Small intestine (tissue), 7 donors: ENCODE data around the gene ZBTB49. TPM values are rescaled to one million over a fixed set of nuclear protein-coding genes. Genes with fewer than 3 reads are reported as not detected.
"Not testable (repeated sequence)": the region's sequence is repeated elsewhere in the genome, so short reads cannot be mapped to it uniquely, and the experiment has no call there.

Experiments used
- DNase-seq, 2 donors: peaks; one replicate each; pipeline versions ENCODE4 v3.0.0 to v3.0.0-alpha.2; 2013
- FAIRE-seq: peaks from 2 replicates; lab custom pipeline; 2012; peaks lifted over from hg19 to GRCh38; lab: Jason Lieb, UNC
- H3K27ac ChIP-seq, 3 donors: one replicate each; pipeline ENCODE4 v1.5.1; 2013; ENCODE audit warnings: low read length in 2 of 3, mild to moderate bottlenecking in 2 of 3, control low read depth in 1 of 3, inconsistent platforms in 1 of 3, low read depth in 1 of 3, moderate library complexity in 1 of 3
- H3K27me3 ChIP-seq, 3 donors: one replicate each; pipeline ENCODE4 v1.6.1; 2013; ENCODE audit warnings: low read length in 3 of 3, inconsistent platforms in 1 of 3; ENCODE audit not compliant: control insufficient read depth in 3 of 3, insufficient read depth in 3 of 3
- H3K36me3 ChIP-seq, 3 donors: one replicate each; pipeline ENCODE4 v1.6.1; 2013; ENCODE audit warnings: low read length in 3 of 3, inconsistent platforms in 1 of 3, low read depth in 1 of 3, mild to moderate bottlenecking in 1 of 3, moderate library complexity in 1 of 3; ENCODE audit not compliant: control insufficient read depth in 3 of 3, insufficient read depth in 2 of 3
- H3K4me1 ChIP-seq, 3 donors: one replicate each; pipeline ENCODE4 v1.6.1; 2013; ENCODE audit warnings: low read length in 2 of 3, inconsistent platforms in 1 of 3, low read depth in 1 of 3, mild to moderate bottlenecking in 1 of 3, moderate library complexity in 1 of 3; ENCODE audit not compliant: control insufficient read depth in 3 of 3, insufficient read depth in 2 of 3
- H3K4me3 ChIP-seq, 3 donors: one replicate each; pipeline ENCODE4 v1.5.1; 2013; ENCODE audit warnings: low read length in 3 of 3, control low read depth in 1 of 3, inconsistent platforms in 1 of 3, low read depth in 1 of 3, mild to moderate bottlenecking in 1 of 3, moderate library complexity in 1 of 3
- H3K9me3 ChIP-seq, 2 donors: one replicate each; pipeline ENCODE4 v1.6.1; 2013; ENCODE audit warnings: low read depth in 1 of 2, low read length in 1 of 2; ENCODE audit not compliant: control insufficient read depth in 2 of 2, insufficient read depth in 1 of 2
- WGBS, 3 donors: extraction: QIAGEN DNeasy Blood & Tissue Kit; methylation state at CpG; one replicate each; pipeline ENCODE4 v1.1.7; 2013; 5-methylcytosine and 5-hydroxymethylcytosine counted together
- polyA plus RNA-seq, 4 donors: library from polyadenylated mRNA; stranded (reverse) in 3 of 4; unstranded in 1 of 4; fragments of 200-250 nt in 3 of 4; fragments of 120-200 nt in 1 of 4; gene quantifications; one replicate each; pipeline versions ENCODE4 v1.2.1 to v1.2.3, GENCODE V29; 2013
- donor health status: healthy with polysubstance abuse.
- donor health status: control.
- donor health status: control.
- donor health status: Bipolar disorder and iron deficiency.
- donor health status: healthy.

ZBTB49 gene
- polyA plus RNA-seq, 4 donors: 1.8 to 5.8 (median 2.6) TPM

GRCh38 chr4:4344915-4345527 lies 55.0 kb downstream of the ZBTB49 start:
- no peaks in the 10 kb centered on the region for H3K36me3 ChIP-seq
- peaks cover 0 to 1% (median 0%) of the 10 kb centered on the region in 3 donors for H3K27me3 ChIP-seq
- WGBS, 3 donors: 74 to 86% (median 84%) methylated on average over 14 of the region's 14 CpGs
- no peaks in the 10 kb centered on the region for H3K9me3 ChIP-seq
- no peak overlapping the region for H3K4me3 ChIP-seq
- FAIRE-seq (no peak), DNase-seq (no peak)
- no peaks in the 10 kb centered on the region for H3K4me1 ChIP-seq
- no peak overlapping the region for H3K27ac ChIP-seq

- 16 to 33% (median 20%) methylated on average over 1 of the region's 1 CpG for WGBS, 3 donors
- H3K27ac ChIP-seq: no peak overlapping the region
- DNase-seq: no peak
Measured at GRCh38 chr4:4347585-4347984, 57.5 kb downstream of the ZBTB49 start.

GRCh38 chr4:4348585-4348984 lies 58.5 kb downstream of the ZBTB49 start:
- H3K9me3 ChIP-seq, H3K27me3 ChIP-seq, H3K4me1 ChIP-seq, H3K4me3 ChIP-seq, FAIRE-seq, H3K36me3 ChIP-seq, DNase-seq, H3K27ac ChIP-seq: not testable (repeated sequence)
- WGBS, 3 donors: 69 to 73% (median 70%) methylated on average over 9 of the region's 9 CpGs

More at GRCh38 chr4:4347585-4347984, 57.5 kb downstream of the ZBTB49 start:
- Histone ChIP-seq H3K27me3 (no peaks in the 10 kb centered on the region), H3K4me1 (no peaks in the 10 kb centered on the region), H3K9me3 (no peaks in the 10 kb centered on the region), H3K4me3 (no peak overlapping the region), H3K36me3 (no peaks in the 10 kb centered on the region)
- FAIRE-seq: no peak

GRCh38 chr4:4349867-4350266 lies 59.8 kb downstream of the ZBTB49 start:
- H3K4me1 ChIP-seq: no peaks in the 10 kb centered on the region
- no peak overlapping the region for H3K27ac ChIP-seq
- DNase-seq: no peak
- no peaks in the 10 kb centered on the region for H3K36me3 ChIP-seq
- H3K4me3 ChIP-seq: no peak overlapping the region
- no peak for FAIRE-seq
- 65 to 79% (median 68%) methylated on average over 3 of the region's 3 CpGs for WGBS, 3 donors
- no peaks in the 10 kb centered on the region for H3K9me3 ChIP-seq
- no peaks in the 10 kb centered on the region for H3K27me3 ChIP-seq

- 71 to 78% (median 72%) methylated on average over 4 of the region's 4 CpGs for WGBS, 3 donors
- no peak for FAIRE-seq
- no peak overlapping the region for H3K27ac ChIP-seq
- no peaks in the 10 kb centered on the region for H3K27me3 ChIP-seq
- no peaks in the 10 kb centered on the region for H3K9me3 ChIP-seq
- H3K4me3 ChIP-seq: no peak overlapping the region
- no peak for DNase-seq
- no peaks in the 10 kb centered on the region for H3K4me1 ChIP-seq
- H3K36me3 ChIP-seq: no peaks in the 10 kb centered on the region
Measured at GRCh38 chr4:4350909-4351308, 60.9 kb downstream of the ZBTB49 start.

GRCh38 chr4:4355302-4355701 lies 65.3 kb downstream of the ZBTB49 start:
- no peak for FAIRE-seq
- no peak overlapping the region for H3K4me3 ChIP-seq
- H3K27me3 ChIP-seq: peaks cover 0 to 7% (median 0%) of the 10 kb centered on the region in 3 donors

GRCh38 chr4:4356106-4357041 lies 66.3 kb downstream of the ZBTB49 start:
- H3K4me3 ChIP-seq: no peak overlapping the region
- H3K9me3 ChIP-seq: no peaks in the 10 kb centered on the region
- DNase-seq: no peak
- H3K27me3 ChIP-seq: peaks cover 0 to 7% (median 0%) of the 10 kb centered on the region in 3 donors
- no peaks in the 10 kb centered on the region for H3K4me1 ChIP-seq
- no peaks in the 10 kb centered on the region for H3K36me3 ChIP-seq
- H3K27ac ChIP-seq: no peak overlapping the region
- 60 to 67% (median 66%) methylated on average over 24 to 26 of the region's 26 CpGs for WGBS, 3 donors
- FAIRE-seq: no peak

More at GRCh38 chr4:4355302-4355701, 65.3 kb downstream of the ZBTB49 start:
- H3K27ac ChIP-seq: no peak overlapping the region
- DNase-seq: no peak
- H3K4me1 ChIP-seq: no peaks in the 10 kb centered on the region
- no peaks in the 10 kb centered on the region for H3K9me3 ChIP-seq
- WGBS, 3 donors: 4 to 44% (median 17%) methylated on average over 1 of the region's 1 CpG
- no peaks in the 10 kb centered on the region for H3K36me3 ChIP-seq

- WGBS, 3 donors: 41 to 59% (median 48%) methylated on average over 13 of the region's 13 CpGs
- no peak for DNase-seq
- H3K4me3 ChIP-seq: no peak overlapping the region
- no peak overlapping the region for H3K27ac ChIP-seq
- H3K27me3 ChIP-seq: peaks cover 0 to 7% (median 0%) of the 10 kb centered on the region in 3 donors
- H3K9me3 ChIP-seq: no peaks in the 10 kb centered on the region
- H3K36me3 ChIP-seq: no peaks in the 10 kb centered on the region
- no peak for FAIRE-seq
- H3K4me1 ChIP-seq: no peaks in the 10 kb centered on the region
Measured at GRCh38 chr4:4358093-4358854, 68.2 kb downstream of the ZBTB49 start.
